Lower leg skin (tissue), 3 donors: ENCODE measurements around the gene PDLIM3.

ENCODE experiments used
- POLR2A ChIP-seq, 2 donors: fragments of 450-650 bp; IDR thresholded peaks; one replicate each; pipeline ENCODE4 v1.6.1; 2016 to 2017; ENCODE audit warnings: antibody characterized with exemption in 2 of 2, mild to moderate bottlenecking in 1 of 2, moderate library complexity in 1 of 2
- TF ChIP-seq, protein P1 (sequence below), 3 donors: fragments of 450-650 bp; IDR thresholded peaks; one replicate each; pipeline ENCODE4 v1.5.1; 2016; ENCODE audit warnings: antibody characterized with exemption in 3 of 3, mild to moderate bottlenecking in 3 of 3, moderate library complexity in 2 of 3

DNA sequence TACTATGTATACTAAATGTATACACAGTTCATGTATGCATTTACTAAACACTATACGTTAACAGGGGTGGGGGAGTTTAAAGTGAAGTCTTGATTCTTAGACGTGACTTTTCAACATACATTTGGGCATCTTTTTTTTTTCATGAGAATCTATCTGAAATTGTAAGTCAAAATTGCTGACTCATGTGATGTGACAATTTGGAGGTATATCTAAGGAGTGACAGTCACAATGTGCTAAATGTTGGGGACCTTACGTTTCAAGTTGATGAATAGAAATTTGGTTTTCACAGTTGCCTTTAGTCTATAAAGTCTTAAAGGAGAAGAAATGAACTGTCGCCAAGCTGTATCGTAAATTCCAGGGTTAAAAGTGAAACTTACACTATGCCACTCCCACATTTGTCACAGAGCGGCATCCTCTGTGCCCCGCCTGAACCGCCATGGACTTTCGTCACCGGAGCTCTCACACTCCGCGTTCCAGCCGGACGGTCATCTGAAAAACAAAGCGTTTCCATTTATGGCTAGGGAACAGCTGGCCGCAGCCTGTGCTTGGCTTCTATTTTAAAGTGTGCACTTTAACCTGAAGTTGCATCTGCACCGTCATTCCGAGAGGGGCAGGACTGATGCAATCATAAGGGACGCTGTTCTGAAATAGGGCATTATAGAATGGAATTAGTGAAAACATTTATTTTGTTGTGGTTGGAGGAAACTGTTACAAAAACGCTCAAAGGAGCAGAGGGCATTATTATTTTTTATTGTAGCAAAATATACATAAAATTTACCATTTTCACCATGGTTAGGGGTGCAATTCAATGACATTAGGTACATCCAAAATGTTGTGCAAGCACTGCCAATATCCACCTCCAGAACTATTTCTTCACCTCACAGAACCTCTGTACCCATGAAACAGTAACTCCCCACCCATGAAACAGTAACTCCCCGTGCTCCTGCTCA, 30.9 kb downstream of the PDLIM3 start:
- TF ChIP-seq POLR2A (IDR thresholded peaks at IDR 0.05): no peak
- TF ChIP-seq, protein P1, sequence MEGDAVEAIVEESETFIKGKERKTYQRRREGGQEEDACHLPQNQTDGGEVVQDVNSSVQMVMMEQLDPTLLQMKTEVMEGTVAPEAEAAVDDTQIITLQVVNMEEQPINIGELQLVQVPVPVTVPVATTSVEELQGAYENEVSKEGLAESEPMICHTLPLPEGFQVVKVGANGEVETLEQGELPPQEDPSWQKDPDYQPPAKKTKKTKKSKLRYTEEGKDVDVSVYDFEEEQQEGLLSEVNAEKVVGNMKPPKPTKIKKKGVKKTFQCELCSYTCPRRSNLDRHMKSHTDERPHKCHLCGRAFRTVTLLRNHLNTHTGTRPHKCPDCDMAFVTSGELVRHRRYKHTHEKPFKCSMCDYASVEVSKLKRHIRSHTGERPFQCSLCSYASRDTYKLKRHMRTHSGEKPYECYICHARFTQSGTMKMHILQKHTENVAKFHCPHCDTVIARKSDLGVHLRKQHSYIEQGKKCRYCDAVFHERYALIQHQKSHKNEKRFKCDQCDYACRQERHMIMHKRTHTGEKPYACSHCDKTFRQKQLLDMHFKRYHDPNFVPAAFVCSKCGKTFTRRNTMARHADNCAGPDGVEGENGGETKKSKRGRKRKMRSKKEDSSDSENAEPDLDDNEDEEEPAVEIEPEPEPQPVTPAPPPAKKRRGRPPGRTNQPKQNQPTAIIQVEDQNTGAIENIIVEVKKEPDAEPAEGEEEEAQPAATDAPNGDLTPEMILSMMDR (IDR thresholded peaks at IDR 0.05): no peak
